Neural progenitor cell (in vitro differentiated cells): ENCODE data around the gene PRSS33.

Experiments used
- CTCF ChIP-seq: fragments of 200-600 bp; sonication (generic); IDR thresholded peaks from 2 replicates; pipeline ENCODE4 v1.5.1; 2017; ENCODE audit warnings: antibody characterized with exemption, mild to moderate bottlenecking
- EZH2 ChIP-seq: fragments of 200-600 bp; sonication (generic); IDR thresholded peaks from 2 replicates; pipeline ENCODE4 v1.6.1; 2017; ENCODE audit warnings: antibody characterized with exemption, mild to moderate bottlenecking, moderate library complexity
- EZH2phosphoT487 ChIP-seq: fragments of 200-600 bp; sonication (generic); IDR thresholded peaks from 2 replicates; pipeline ENCODE4 v1.6.1; 2017; ENCODE audit warnings: antibody characterized with exemption

- TF ChIP-seq CTCF (no peak), EZH2phosphoT487 (no peak), EZH2 (no peak)
Observed at GRCh38 chr16:2767140-2767731, 20.1 kb downstream of the PRSS33 start.
